ENCODE results near the gene TMEM178B.

Gene TMEM178B

GRCh38 chr7:141528399-141528798 lies 454.5 kb downstream of the TMEM178B start:
- Mint-ChIP-seq H3K9me3 (no peaks in the 10 kb centered on the region), H3K4me1 (no peaks in the 10 kb centered on the region), H3K4me3 (no peak overlapping the region), H3K36me3 (ENCODE audit: low read depth) (no peaks in the 10 kb centered on the region), H3K27me3 (ENCODE audit: low read depth) (peaks cover 8% of the 10 kb centered on the region), H3K27ac (no peak overlapping the region)
- no peak for TF ChIP-seq CTCF (IDR thresholded peaks at IDR 0.05; ENCODE audit: unreplicated experiment in 3 of 3)
